Keratinocyte (primary cell): ENCODE measurements around the gene SUOX.

ENCODE experiments used
- CTCF ChIP-seq, 3 experiments: IDR thresholded peaks in 1 of 3; conservative IDR thresholded peaks in 1 of 3; optimal IDR thresholded peaks in 1 of 3; 2 replicates in 2 of 3; 3 replicates in 1 of 3; pipeline versions ENCODE3 to v1.5.1; 2011; ENCODE audit warnings: low read length in 3 of 3, mild to moderate bottlenecking in 3 of 3, moderate library complexity in 2 of 3, control low read depth in 1 of 3, inconsistent platforms in 1 of 3; ENCODE audit not compliant: insufficient read depth in 2 of 3; ENCODE audit errors: extremely low read depth in 1 of 3
- EZH2 ChIP-seq: IDR thresholded peaks from one replicate; pipeline ENCODE4 v1.6.1; 2012; ENCODE audit warnings: inconsistent platforms, mild to moderate bottlenecking, low read length, moderate library complexity

GRCh38 chr12:55993230-55993853 is 3.7 kb upstream of the SUOX start:
- no peak for TF ChIP-seq CTCF (optimal IDR thresholded peaks at IDR 0.05 in 1 of 3, IDR thresholded peaks at IDR 0.05 in 1 of 3, conservative IDR thresholded peaks at IDR 0.05 in 1 of 3; ENCODE audit: extremely low read depth in 1 of 3, insufficient read depth in 2 of 3, low read length in 3 of 3)
- TF ChIP-seq EZH2 = no peak
